Measurements from ENCODE around the gene SLC25A13.

GRCh38 chr7:96287132-96287531 lies 34.8 kb downstream of the SLC25A13 start:
- TF ChIP-seq, protein P1, sequence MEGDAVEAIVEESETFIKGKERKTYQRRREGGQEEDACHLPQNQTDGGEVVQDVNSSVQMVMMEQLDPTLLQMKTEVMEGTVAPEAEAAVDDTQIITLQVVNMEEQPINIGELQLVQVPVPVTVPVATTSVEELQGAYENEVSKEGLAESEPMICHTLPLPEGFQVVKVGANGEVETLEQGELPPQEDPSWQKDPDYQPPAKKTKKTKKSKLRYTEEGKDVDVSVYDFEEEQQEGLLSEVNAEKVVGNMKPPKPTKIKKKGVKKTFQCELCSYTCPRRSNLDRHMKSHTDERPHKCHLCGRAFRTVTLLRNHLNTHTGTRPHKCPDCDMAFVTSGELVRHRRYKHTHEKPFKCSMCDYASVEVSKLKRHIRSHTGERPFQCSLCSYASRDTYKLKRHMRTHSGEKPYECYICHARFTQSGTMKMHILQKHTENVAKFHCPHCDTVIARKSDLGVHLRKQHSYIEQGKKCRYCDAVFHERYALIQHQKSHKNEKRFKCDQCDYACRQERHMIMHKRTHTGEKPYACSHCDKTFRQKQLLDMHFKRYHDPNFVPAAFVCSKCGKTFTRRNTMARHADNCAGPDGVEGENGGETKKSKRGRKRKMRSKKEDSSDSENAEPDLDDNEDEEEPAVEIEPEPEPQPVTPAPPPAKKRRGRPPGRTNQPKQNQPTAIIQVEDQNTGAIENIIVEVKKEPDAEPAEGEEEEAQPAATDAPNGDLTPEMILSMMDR (conservative IDR thresholded peaks at IDR 0.05) = no peak
- no peak for TF ChIP-seq EZH2 (IDR thresholded peaks at IDR 0.05; ENCODE audit: low read depth)

All from PC-9 (cell line).